Loucy (cell line): ENCODE data around the gene IPO9.

Experiments used
- EZH2phosphoT487 ChIP-seq: fragments of 200-600 bp; IDR thresholded peaks from 2 replicates; pipeline ENCODE4 v1.6.1; 2018; ENCODE audit warnings: antibody characterized with exemption, mild to moderate bottlenecking, moderate library complexity, borderline replicate concordance
- TF ChIP-seq, protein P1 (sequence below): fragments of 200-600 bp; sonication (generic); conservative IDR thresholded peaks from 2 replicates; pipeline ENCODE4 v1.5.1; 2014; ENCODE audit warnings: mild to moderate bottlenecking, antibody characterized with exemption, low read length

DNA sequence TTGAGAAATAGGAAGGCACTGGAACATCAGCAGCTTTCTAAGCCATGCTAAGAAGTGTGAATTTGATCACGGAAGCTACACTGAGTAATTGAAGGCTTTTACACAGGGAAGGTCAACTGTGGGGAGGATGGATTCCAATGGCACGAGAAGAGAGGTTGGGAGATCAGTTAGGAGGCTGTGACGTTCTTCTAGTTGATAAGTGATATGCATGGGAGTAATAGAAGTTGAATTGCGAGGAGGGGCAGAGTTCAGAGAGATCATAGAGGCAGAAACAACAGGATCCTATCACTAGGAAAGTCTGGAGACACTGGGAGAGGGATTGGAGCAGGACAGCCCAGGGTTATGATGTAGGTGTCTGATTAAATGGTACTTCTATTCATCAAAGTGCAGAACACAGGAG lies 101.2 kb downstream of the IPO9 start:
- TF ChIP-seq, protein P1, sequence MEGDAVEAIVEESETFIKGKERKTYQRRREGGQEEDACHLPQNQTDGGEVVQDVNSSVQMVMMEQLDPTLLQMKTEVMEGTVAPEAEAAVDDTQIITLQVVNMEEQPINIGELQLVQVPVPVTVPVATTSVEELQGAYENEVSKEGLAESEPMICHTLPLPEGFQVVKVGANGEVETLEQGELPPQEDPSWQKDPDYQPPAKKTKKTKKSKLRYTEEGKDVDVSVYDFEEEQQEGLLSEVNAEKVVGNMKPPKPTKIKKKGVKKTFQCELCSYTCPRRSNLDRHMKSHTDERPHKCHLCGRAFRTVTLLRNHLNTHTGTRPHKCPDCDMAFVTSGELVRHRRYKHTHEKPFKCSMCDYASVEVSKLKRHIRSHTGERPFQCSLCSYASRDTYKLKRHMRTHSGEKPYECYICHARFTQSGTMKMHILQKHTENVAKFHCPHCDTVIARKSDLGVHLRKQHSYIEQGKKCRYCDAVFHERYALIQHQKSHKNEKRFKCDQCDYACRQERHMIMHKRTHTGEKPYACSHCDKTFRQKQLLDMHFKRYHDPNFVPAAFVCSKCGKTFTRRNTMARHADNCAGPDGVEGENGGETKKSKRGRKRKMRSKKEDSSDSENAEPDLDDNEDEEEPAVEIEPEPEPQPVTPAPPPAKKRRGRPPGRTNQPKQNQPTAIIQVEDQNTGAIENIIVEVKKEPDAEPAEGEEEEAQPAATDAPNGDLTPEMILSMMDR, result no peak
- no peak for TF ChIP-seq EZH2phosphoT487
